ENCODE measurements around the gene BLNK.

DNA sequence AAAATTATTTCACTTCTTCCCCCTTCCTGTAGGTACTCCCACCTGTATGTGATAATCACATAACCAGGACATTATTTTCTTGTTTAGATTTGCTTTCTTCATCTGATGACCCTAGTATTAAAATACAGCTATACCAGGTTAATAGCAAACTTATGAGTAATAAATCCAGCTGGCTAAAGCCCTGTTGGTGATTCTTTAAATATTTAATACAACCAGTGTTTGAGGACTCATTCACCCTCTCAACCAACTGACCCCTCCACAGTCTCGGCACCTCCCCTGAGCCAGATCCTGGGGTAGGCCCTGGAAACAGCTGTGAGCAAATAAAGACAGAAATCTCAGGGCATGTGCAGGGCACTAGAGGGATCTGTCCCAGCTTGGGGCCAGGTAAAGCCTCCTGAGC is 58.5 kb downstream of the BLNK start:
- TF ChIP-seq EZH2 (IDR thresholded peaks at IDR 0.05; ENCODE audit: insufficient read depth, low read length) = no peak
- TF ChIP-seq, protein P1, sequence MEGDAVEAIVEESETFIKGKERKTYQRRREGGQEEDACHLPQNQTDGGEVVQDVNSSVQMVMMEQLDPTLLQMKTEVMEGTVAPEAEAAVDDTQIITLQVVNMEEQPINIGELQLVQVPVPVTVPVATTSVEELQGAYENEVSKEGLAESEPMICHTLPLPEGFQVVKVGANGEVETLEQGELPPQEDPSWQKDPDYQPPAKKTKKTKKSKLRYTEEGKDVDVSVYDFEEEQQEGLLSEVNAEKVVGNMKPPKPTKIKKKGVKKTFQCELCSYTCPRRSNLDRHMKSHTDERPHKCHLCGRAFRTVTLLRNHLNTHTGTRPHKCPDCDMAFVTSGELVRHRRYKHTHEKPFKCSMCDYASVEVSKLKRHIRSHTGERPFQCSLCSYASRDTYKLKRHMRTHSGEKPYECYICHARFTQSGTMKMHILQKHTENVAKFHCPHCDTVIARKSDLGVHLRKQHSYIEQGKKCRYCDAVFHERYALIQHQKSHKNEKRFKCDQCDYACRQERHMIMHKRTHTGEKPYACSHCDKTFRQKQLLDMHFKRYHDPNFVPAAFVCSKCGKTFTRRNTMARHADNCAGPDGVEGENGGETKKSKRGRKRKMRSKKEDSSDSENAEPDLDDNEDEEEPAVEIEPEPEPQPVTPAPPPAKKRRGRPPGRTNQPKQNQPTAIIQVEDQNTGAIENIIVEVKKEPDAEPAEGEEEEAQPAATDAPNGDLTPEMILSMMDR (IDR thresholded peaks at IDR 0.05; ENCODE audit: insufficient read depth, low read depth, low read length) = no peak

All from astrocyte (in vitro differentiated cells and primary cell).